NCI-H2227 (cell line): ENCODE results near the gene TMTC4.
"Not testable (repeated sequence)": the region's sequence is repeated elsewhere in the genome, so short reads cannot be mapped to it uniquely, and the experiment has no call there.

Experiments used
- DNase-seq: peaks from one replicate; lab custom pipeline; 2025; ENCODE audit not compliant: unreplicated experiment; lab: John Stamatoyannopoulos, UW

The TMTC4 gene

DNA sequence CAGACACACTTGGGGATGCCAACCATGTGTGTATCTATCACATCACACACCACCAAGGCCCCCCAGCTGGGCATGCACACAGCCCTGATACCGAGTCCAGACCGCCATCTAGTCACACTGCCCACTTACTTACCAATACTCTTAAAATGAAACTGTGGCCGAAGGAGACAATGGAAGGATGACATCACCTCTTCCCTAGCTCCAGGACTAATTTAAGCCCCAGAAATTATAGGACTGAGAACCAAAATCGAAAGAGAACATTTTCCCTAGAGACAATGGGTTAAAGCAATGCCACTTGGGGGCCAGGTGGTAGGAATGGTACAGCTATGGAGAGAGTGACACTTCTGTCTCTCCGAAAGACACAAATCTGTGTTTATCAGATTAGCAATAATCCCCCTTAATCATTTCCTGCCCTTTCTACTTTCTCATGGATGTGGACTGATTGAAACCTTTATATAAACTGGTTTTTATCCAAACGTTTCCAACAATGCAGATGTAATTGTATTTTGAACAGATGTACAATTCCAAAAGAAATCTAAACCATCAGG, 85.3 kb downstream of the TMTC4 start:
- no peak for DNase-seq

GRCh38 chr13:100588331-100589177, 86.0 kb downstream of the TMTC4 start, which contains the start of gene GGACT:
Gene GGACT, minus strand, starts transcription at chr13:100588789. Its CDS starts 56,198 bp downstream, at chr13:100532591.
- DNase-seq: peak; percentile 72

DNA sequence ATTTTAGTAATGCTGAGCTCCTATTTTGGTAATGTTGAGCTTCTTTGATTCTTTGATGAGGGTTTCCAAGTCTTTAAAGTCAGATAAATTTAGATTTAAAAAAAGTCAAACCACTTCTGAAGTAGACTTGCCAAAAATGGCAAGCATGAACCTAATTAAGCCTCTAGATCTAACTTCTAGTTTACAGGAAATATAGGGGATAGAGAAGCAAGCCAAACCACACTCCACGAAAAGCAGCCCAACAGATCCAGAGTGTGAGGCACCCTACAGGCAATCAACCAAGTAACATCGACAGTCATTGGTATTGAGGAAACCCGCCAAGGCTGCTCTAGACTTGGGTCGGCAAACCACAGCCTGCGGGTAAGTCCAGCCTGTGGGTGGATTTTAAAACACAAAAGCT, 89.7 kb downstream of the TMTC4 start:
- DNase-seq: no peak

DNA sequence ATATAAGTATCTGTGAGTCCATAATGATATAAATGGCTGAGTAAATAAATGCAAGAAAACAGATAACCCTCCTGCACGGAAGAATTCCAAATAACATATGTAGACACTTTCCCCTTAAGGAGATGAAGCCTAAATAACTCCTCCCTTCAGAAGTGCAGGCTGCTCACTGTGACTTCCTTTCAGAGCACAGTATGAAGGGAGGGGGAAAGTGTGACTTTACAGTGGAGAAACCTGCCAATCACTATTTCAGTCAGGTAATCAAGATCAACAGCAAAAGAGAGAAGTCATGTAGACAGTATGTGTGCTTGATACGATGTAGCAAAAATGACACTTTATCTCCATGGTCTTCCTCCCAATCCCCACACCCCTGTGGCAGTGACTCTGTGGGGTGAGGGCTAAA, 93.1 kb downstream of the TMTC4 start:
- no peak for DNase-seq

DNA sequence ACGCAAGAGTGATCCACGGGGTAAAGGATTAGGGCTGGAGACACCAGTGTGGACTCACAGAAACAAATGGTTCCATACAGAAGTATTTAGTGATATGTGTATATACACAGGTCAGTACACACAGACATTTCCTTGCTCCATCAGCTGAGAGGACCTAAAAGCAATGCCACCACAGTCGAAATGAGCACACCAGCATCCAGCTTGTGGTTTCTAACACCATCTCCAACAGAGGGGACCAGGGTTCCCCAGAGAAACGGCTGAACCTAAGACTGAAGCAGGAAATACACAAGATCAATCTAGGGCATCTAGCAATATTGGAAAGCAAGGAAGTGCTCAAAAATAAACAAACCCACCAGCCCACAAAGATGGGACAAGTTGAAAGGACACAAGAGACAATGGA, 93.6 kb downstream of the TMTC4 start:
- no peak for DNase-seq

- no peak for DNase-seq
These were observed 94.5 kb downstream of the TMTC4 start for GRCh38 chr13:100580045-100580444.

DNA sequence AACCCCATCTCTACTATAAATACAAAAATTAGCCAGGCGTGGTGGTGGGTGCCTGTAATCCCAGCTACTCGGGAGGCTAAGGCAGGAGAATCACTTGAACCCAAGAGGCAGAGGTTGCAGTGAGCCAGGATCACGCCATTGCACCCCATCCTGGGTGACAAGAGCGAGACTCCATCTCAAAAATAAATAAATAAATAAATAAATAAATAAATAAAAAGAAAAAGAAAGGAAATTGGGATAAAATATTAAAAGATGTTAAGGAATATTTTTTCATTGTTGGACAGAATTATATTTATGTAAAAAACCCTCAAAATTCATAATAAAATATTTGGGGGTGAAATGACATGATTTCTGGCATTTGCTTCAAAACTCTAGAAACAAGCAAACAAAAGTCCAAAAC, 97.4 kb downstream of the TMTC4 start:
- DNase-seq: not testable (repeated sequence)

- peak; percentile 60 for DNase-seq
These were observed 101.5 kb downstream of the TMTC4 start for GRCh38 chr13:100573121-100573520.

- DNase-seq: no peak
These were observed 108.1 kb downstream of the TMTC4 start for GRCh38 chr13:100566543-100566942.

- DNase-seq: no peak
These were observed 109.3 kb downstream of the TMTC4 start for GRCh38 chr13:100565286-100565685.

GRCh38 chr13:100564444-100565223, 110.0 kb downstream of the TMTC4 start:
- DNase-seq: no peak

DNA sequence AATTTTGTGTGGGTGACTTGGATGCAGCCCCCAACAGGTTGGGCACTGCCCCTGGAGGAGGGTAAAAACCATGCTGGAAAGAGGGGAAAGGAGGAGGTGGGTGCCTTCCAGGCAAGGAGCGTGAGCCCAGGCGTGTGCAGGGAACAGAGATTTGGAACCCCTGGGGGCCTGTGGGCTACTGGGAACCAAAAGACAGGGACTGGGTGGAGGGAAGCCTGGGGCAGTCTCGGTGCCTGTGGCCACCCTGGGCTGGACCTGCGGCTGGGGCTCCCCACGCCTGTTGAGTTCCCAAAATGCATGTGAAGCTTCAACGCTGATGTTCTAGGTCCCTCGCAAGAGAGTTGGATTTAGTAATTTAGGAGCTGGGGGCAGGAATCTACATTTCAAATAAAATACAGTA, 110.8 kb downstream of the TMTC4 start:
- DNase-seq: no peak

GRCh38 chr13:100561599-100562204, 112.9 kb downstream of the TMTC4 start:
- DNase-seq: no peak

DNA sequence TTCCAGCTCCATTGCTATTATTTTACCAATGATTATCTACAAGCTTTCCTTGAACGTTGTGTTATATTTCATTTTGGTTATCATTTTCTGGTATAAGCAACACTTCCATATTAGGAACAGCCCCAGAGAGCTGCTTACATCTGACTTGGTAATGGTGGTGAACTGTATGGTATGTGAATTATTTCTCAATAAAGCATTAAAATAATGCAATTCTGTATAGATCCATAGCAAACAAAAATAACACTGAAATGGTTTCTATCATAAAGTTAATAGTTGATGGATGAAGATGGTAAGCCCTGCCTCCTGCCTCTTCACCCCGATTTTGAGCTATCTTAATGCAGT, 113.5 kb downstream of the TMTC4 start:
- DNase-seq: no peak

DNA sequence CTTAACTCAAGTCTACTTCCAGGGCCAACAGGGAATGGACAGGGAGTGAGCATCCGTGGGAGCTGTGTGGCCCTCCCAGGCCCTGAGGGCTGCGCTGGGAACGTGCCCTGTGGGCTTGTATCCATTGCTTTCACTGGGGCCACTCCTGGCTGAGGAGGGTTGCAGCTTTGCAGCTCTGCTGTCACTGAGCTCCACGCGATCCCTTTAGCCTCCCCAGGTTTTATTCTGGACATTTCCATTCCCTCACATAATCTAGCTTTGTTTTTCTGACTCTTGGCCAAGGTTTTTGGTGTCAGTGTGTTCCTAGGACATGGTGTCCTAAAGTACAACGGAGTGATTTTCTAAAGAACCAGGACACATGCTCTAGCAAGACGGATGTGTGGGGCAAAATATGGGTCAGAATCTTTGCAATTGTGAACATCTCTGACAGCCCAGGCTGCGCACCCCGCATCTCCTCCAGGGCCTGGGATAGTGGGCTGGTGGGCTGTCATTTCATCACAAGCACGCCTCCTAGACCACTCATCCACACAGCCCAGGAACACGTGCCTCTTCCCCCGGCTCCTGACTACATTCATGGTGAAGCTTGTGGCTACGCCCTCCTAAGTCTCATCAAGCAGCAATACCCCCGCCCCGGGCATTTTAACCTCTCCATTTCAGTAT, 114.0 kb downstream of the TMTC4 start:
- no peak for DNase-seq

- no peak for DNase-seq
These were observed 114.7 kb downstream of the TMTC4 start for GRCh38 chr13:100559886-100560285.
